COLO668 (cell line): ENCODE results near the gene SIN3A.

Experiments used
- DNase-seq: peaks from one replicate; lab custom pipeline; 2025; ENCODE audit not compliant: unreplicated experiment; lab: John Stamatoyannopoulos, UW

The SIN3A gene

GRCh38 chr15:75383986-75384385 is 67.5 kb downstream of the SIN3A start:
- DNase-seq = peak; percentile 58

GRCh38 chr15:75380773-75381172 is 70.7 kb downstream of the SIN3A start:
- no peak for DNase-seq

GRCh38 chr15:75371901-75372688 is 79.4 kb downstream of the SIN3A start:
- DNase-seq = no peak

GRCh38 chr15:75371486-75371885 is 80.0 kb downstream of the SIN3A start:
- DNase-seq = no peak

GRCh38 chr15:75369897-75370581 is 81.5 kb downstream of the SIN3A start:
- DNase-seq = no peak

GRCh38 chr15:75368689-75369239 is 82.7 kb downstream of the SIN3A start:
- DNase-seq = no peak

GRCh38 chr15:75367913-75368688 is 83.4 kb downstream of the SIN3A start, which contains the start of gene MAN2C1:
Gene MAN2C1 (minus strand): TSS chr15:75368607. CDS start chr15:75368583, 24 bp downstream.
- peak; percentile 99 for DNase-seq

GRCh38 chr15:75367406-75367912 is 84.0 kb downstream of the SIN3A start:
- DNase-seq = no peak

GRCh38 chr15:75367006-75367405 is 84.5 kb downstream of the SIN3A start:
- no peak for DNase-seq

- DNase-seq = no peak
Observed at GRCh38 chr15:75366163-75366562, 85.3 kb downstream of the SIN3A start.

GRCh38 chr15:75364881-75365280 is 86.6 kb downstream of the SIN3A start:
- DNase-seq = no peak

GRCh38 chr15:75363786-75364185 is 87.7 kb downstream of the SIN3A start:
- no peak for DNase-seq

GRCh38 chr15:75362642-75363249 is 88.7 kb downstream of the SIN3A start:
- no peak for DNase-seq

GRCh38 chr15:75361989-75362641 is 89.4 kb downstream of the SIN3A start:
- no peak for DNase-seq

- no peak for DNase-seq
Observed at GRCh38 chr15:75361361-75361988, 90.0 kb downstream of the SIN3A start.

- DNase-seq = no peak
Observed at GRCh38 chr15:75360856-75361255, 90.6 kb downstream of the SIN3A start.

GRCh38 chr15:75360391-75360790 is 91.1 kb downstream of the SIN3A start:
- DNase-seq = no peak

- DNase-seq = no peak
Observed at GRCh38 chr15:75359537-75360250, 91.8 kb downstream of the SIN3A start.
